K562 (cell line): Measurements from ENCODE around the gene SLC43A1. TPM values are rescaled to one million over a fixed set of nuclear protein-coding genes. Genes with fewer than 3 reads are reported as not detected.

Experiments
- ATAC-seq: fragments of 200-7000 bp; cut with Tn5 transposase; 3 replicates; pipeline ENCODE4 v1.9.1; 2020; ENCODE audit warnings: moderate library complexity
- BruUV-seq: library from RNA; stranded (reverse); fragments of 400-500 nt; replicated peaks from 2 replicates; lab custom pipeline; 2021; lab: Mats Ljungman, UMichigan
- CTCF ChIA-PET: fragments of 300-600 bp; formaldehyde crosslinking; extraction: SDS; loops from one replicate; lab custom pipeline; 2021; ENCODE audit warnings: low intra/inter-chr PET ratio; lab: Yijun Ruan, JAX
- POLR2A ChIA-PET: fragments of 300-600, 350-650 bp; sonication (Branson Sonifier 250); formaldehyde crosslinking; extraction: SDS; loops from one replicate; lab custom pipeline; 2021; ENCODE audit warnings: antibody characterized with exemption, inconsistent platforms; lab: Yijun Ruan, JAX
- DNase-seq, 4 experiments: peaks; one replicate each; pipeline versions ENCODE4 v3.0.0 to v3.0.0-alpha.2; 2011 to 2018; ENCODE audit warnings: low spot score in 3 of 4, mixed read lengths in 3 of 4; ENCODE audit errors: extremely low read depth in 1 of 4
- FAIRE-seq: peaks from 2 replicates; lab custom pipeline; 2011; peaks lifted over from hg19 to GRCh38; lab: Jason Lieb, UNC
- H2AFZ ChIP-seq: 2 replicates; pipeline ENCODE4 v1.6.0; 2011; ENCODE audit warnings: low read depth, low read length, control low read depth, inconsistent platforms
- H3K27ac ChIP-seq: fragments of 200-600 bp; 3 replicates; pipeline ENCODE4 v1.8.0; 2011; ENCODE audit warnings: low read depth, mild to moderate bottlenecking, control low read depth, inconsistent platforms, low read length, moderate library complexity, mixed read lengths; ENCODE audit errors: extremely low read depth
- H3K27me3 ChIP-seq, 2 experiments: fragments of 300-600 bp in 1 of 2; 2 replicates in 1 of 2; 3 replicates in 1 of 2; pipeline versions ENCODE4 v1.6.0 to v1.8.0; 2011; ENCODE audit warnings: inconsistent platforms in 2 of 2, low read length in 2 of 2, mild to moderate bottlenecking in 1 of 2, mixed read lengths in 1 of 2, moderate library complexity in 1 of 2; ENCODE audit not compliant: control insufficient read depth in 2 of 2, insufficient read depth in 2 of 2
- H3K36me3 ChIP-seq: fragments of 300-600 bp; 3 replicates; pipeline ENCODE4 v1.8.0; 2011; ENCODE audit warnings: mild to moderate bottlenecking, low read length, inconsistent platforms; ENCODE audit not compliant: control insufficient read depth, insufficient read depth
- H3K4me1 ChIP-seq, 2 experiments: fragments of 200-600 bp in 1 of 2; replicated peaks in 1 of 2; 2 replicates in 1 of 2; 3 replicates in 1 of 2; pipeline versions ENCODE4 v1.5.1 to v1.8.0; 2011; ENCODE audit warnings: inconsistent platforms in 2 of 2, low read length in 2 of 2, mild to moderate bottlenecking in 1 of 2, mixed read lengths in 1 of 2, moderate library complexity in 1 of 2; ENCODE audit not compliant: control insufficient read depth in 2 of 2, insufficient read depth in 2 of 2
- H3K4me2 ChIP-seq: 2 replicates; pipeline ENCODE4 v1.6.1; 2011; ENCODE audit warnings: low read length, control low read depth, inconsistent platforms, mixed read lengths; ENCODE audit not compliant: insufficient read depth
- H3K4me3 ChIP-seq: fragments of 200-600 bp; sonication (generic), shearing (Covaris generic); 2 replicates; pipeline ENCODE4 v1.5.1; 2016; ENCODE audit warnings: control low read depth, inconsistent platforms
- H3K79me2 ChIP-seq: fragments of 200-600 bp; 3 replicates; pipeline ENCODE4 v1.8.0; 2011; ENCODE audit warnings: low read length, inconsistent platforms; ENCODE audit not compliant: control insufficient read depth, insufficient read depth
- H3K9ac ChIP-seq, 2 experiments: 2 replicates each; pipeline versions ENCODE4 v1.6.0 to v1.6.1; 2011; ENCODE audit warnings: low read depth in 2 of 2, low read length in 2 of 2, control low read depth in 1 of 2, inconsistent platforms in 1 of 2, mild to moderate bottlenecking in 1 of 2, mixed read lengths in 1 of 2; ENCODE audit not compliant: insufficient read depth in 1 of 2
- H3K9me1 ChIP-seq: one replicate; pipeline ENCODE4 v1.6.0; 2011; ENCODE audit warnings: inconsistent platforms, mild to moderate bottlenecking, low read length, moderate library complexity; ENCODE audit not compliant: control insufficient read depth, insufficient read depth
- H3K9me3 ChIP-seq: replicated peaks from 2 replicates; pipeline ENCODE4 v1.5.1; 2011; ENCODE audit warnings: low read depth, low read length, inconsistent platforms; ENCODE audit not compliant: control insufficient read depth, insufficient read depth
- H4K20me1 ChIP-seq: replicated peaks from 2 replicates; pipeline ENCODE4 v1.6.1; 2011; ENCODE audit warnings: low read length, inconsistent platforms, mixed read lengths; ENCODE audit not compliant: control insufficient read depth, insufficient read depth
- ARID3B ChIP-seq: fragments of 250-450 bp; sonication (Bioruptor Pico); IDR thresholded peaks from 2 replicates; pipeline ENCODE4 v1.4.0; 2020; ENCODE audit warnings: borderline replicate concordance
- ATF2 ChIP-seq: sonication (generic); formaldehyde crosslinking; IDR thresholded peaks from 2 replicates; pipeline ENCODE4 v1.8.1; 2022; ENCODE audit warnings: missing genetic modification reagents
- LCOR ChIP-seq: sonication (generic); formaldehyde crosslinking; IDR thresholded peaks from 2 replicates; pipeline ENCODE4 v1.8.0; 2022; ENCODE audit warnings: mild to moderate bottlenecking, missing genetic modification reagents
- MBD1 ChIP-seq: fragments of 250-450 bp; sonication (Bioruptor Pico); IDR thresholded peaks from 2 replicates; pipeline ENCODE4 v1.8.0; 2022; ENCODE audit warnings: inconsistent platforms
- NFIC ChIP-seq: fragments of 450-650 bp; IDR thresholded peaks from 2 replicates; pipeline ENCODE4 v1.6.1; 2017; ENCODE audit warnings: mild to moderate bottlenecking, inconsistent platforms
- POLR2H ChIP-seq: IDR thresholded peaks from 2 replicates; pipeline ENCODE4 v1.6.1; 2016; ENCODE audit warnings: missing genetic modification characterization, low read depth, mild to moderate bottlenecking, control low read depth, missing compliant biosample characterization, moderate library complexity
- RBM22 ChIP-seq: fragments of 200-400 bp; formaldehyde crosslinking; IDR thresholded peaks from 2 replicates; pipeline ENCODE4 v1.6.1; 2018; ENCODE audit warnings: low read length, low read depth; ENCODE audit not compliant: poor library complexity, severe bottlenecking
- SRSF3 ChIP-seq: fragments of 200-400 bp; formaldehyde crosslinking; IDR thresholded peaks from 2 replicates; pipeline ENCODE4 v1.6.1; 2016; ENCODE audit warnings: mild to moderate bottlenecking, low read length, moderate library complexity; ENCODE audit not compliant: insufficient read depth
- ZNF143 ChIP-seq: sonication (generic); formaldehyde crosslinking; IDR thresholded peaks from 2 replicates; pipeline ENCODE4 v1.9.0; 2022; ENCODE audit warnings: mild to moderate bottlenecking, missing genetic modification reagents
- WGBS: fragments of 100-300 bp; shearing (Covaris generic); methylation state at CpG from one replicate; pipeline ENCODE4 v1.1.6; 2016; ENCODE audit warnings: low coverage, mixed read lengths; ENCODE audit not compliant: insufficient coverage; ENCODE audit errors: missing lambda C conversion rate; 5-methylcytosine and 5-hydroxymethylcytosine counted together
- in situ Hi-C: fragments of 300-500 bp; cut with MboI; formaldehyde crosslinking; loops from 4 replicates; pipeline ENCODE4 v1.15.0; 2018; ENCODE audit warnings: inconsistent platforms, mixed read lengths
- intact Hi-C: fragments of 100-400 bp; cut with micrococcal nuclease; formaldehyde crosslinking; loops from 2 replicates; pipeline ENCODE4 v1.14.2; 2022
- polyA plus RNA-seq, 8 experiments: library from polyadenylated mRNA; depleted of rRNA in 4 of 8; stranded (reverse) in 5 of 8; unstranded in 3 of 8; fragments of >200 nt; fragmentation: Nextera tagmentation in 2 of 8; fragmentation: Illumina TruSeq in 1 of 8; extraction: Ambion mirVana in 2 of 8; extraction: Trizol in 1 of 8; gene quantifications; 2 replicates each; pipeline versions ENCODE4 v1.2.1 to v1.2.3, GENCODE V29; 2011 to 2014; ENCODE audit warnings: inconsistent platforms in 1 of 8, missing spikeins in 1 of 8
- total RNA-seq, 7 experiments: library from RNA; depleted of rRNA in 6 of 7; stranded (reverse); fragments of >200 nt in 6 of 7; fragmentation: Illumina TruSeq in 2 of 7; extraction: Trizol in 2 of 7; gene quantifications; 2 replicates each; pipeline versions ENCODE4 v1.2.1 to v1.2.3, GENCODE V29; 2011 to 2021; ENCODE audit warnings: low replicate concordance in 1 of 7

The SLC43A1 gene
- total and polyA plus RNA-seq, 9 of the 15 experiments (the other 6 are each of a cell fraction or from before 2014, with no cell fraction given), result 2.6 to 41.8 (median 24.6) TPM

- BruUV-seq, result no TSS peak
- no peaks in the 10 kb centered on the region for H4K20me1 ChIP-seq
- H3K9me1 ChIP-seq, result no peaks in the 10 kb centered on the region
- in situ Hi-C loops, result no loop called here
- ChIA-PET POLR2A (interaction anchor here (0.6 kb wide), 1 partner anchor 417 kb away, joined by 3 read pairs; no protein-coding TSS in a partner anchor), CTCF (no interaction called here)
- H3K4me2 ChIP-seq, result no peak overlapping the region
- no peaks in the 10 kb centered on the region for H3K79me2 ChIP-seq
- ATAC-seq (no peak), DNase-seq (no peak), FAIRE-seq (no peak)
- H3K9ac ChIP-seq, result 0 out of 4 replicates have a peak overlapping the region, but pooled peaks of 1 of the 2 experiments have one; percentile 30
- no peak overlapping the region for H3K27ac ChIP-seq
- TF ChIP-seq LCOR (CRISPR knock-in tag) (no peak), ZNF143 (no peak), RBM22 (no peak), ARID3B (no peak), NFIC (0 out of 2 replicates have a peak, but pooled peaks have one; percentile 31), MBD1 (CRISPR knock-in tag) (no peak), POLR2H (tag) (no peak), ATF2 (CRISPR knock-in tag) (no peak), SRSF3 (no peak)
- peaks cover 3 to 4% of the 10 kb centered on the region in 2 experiments; a peak in 2 of 5 replicates for H3K4me1 ChIP-seq
- no peaks in the 10 kb centered on the region; a peak in 1 of 5 replicates for H3K27me3 ChIP-seq
- no peak overlapping the region for H2AFZ ChIP-seq
- H3K36me3 ChIP-seq, result no peaks in the 10 kb centered on the region
- intact Hi-C loops, result loop anchor here (10.0 kb wide), 1 partner anchor 245 kb away; no protein-coding TSS in a partner anchor
- no peak overlapping the region for H3K4me3 ChIP-seq
- 75% methylated on average over 4 of the region's 4 CpGs for WGBS
- no peaks in the 10 kb centered on the region for H3K9me3 ChIP-seq
Measured at GRCh38 chr11:57560146-57560545, 44.6 kb upstream of the SLC43A1 start.
